WERI-Rb-1 (cell line): ENCODE measurements around the gene GP1BA.

Experiments used
- DNase-seq: peaks from one replicate; pipeline ENCODE4 v3.0.0-alpha.2; 2020
- H3K27ac ChIP-seq: fragments of 250-450 bp; sonication (Bioruptor Pico); 2 replicates; pipeline ENCODE4 v1.5.1; 2020; ENCODE audit warnings: mild to moderate bottlenecking, moderate library complexity
- H3K27me3 ChIP-seq: fragments of 250-450 bp; sonication (Bioruptor Pico); 2 replicates; pipeline ENCODE4 v1.5.1; 2021; ENCODE audit warnings: mild to moderate bottlenecking, low read depth, moderate library complexity; ENCODE audit not compliant: insufficient read depth, severe bottlenecking
- H3K36me3 ChIP-seq: fragments of 250-450 bp; sonication (Bioruptor Pico); 2 replicates; pipeline ENCODE4 v1.5.1; 2020; ENCODE audit warnings: mild to moderate bottlenecking, moderate library complexity
- H3K4me3 ChIP-seq: 2 replicates; pipeline ENCODE4 v1.5.1; 2011; ENCODE audit warnings: low read depth, mild to moderate bottlenecking, control low read depth, low read length
- H3K9me3 ChIP-seq: fragments of 250-450 bp; sonication (Bioruptor Pico); 2 replicates; pipeline ENCODE4 v1.5.1; 2021; ENCODE audit warnings: mild to moderate bottlenecking, moderate library complexity; ENCODE audit not compliant: severe bottlenecking
- CTCF ChIP-seq: IDR thresholded peaks from 2 replicates; pipeline ENCODE4 v1.5.1; 2011; ENCODE audit warnings: low read depth, mild to moderate bottlenecking, control low read depth, inconsistent platforms, low read length

The GP1BA gene

GRCh38 chr17:4892499-4893221 lies 39.4 kb upstream of the GP1BA start:
- no peak for TF ChIP-seq CTCF
- DNase-seq: no peak
- Histone ChIP-seq H3K27me3 (no peaks in the 10 kb centered on the region), H3K4me3 (no peak overlapping the region), H3K36me3 (peaks cover 90% of the 10 kb centered on the region), H3K9me3 (no peaks in the 10 kb centered on the region), H3K27ac (peak overlapping the region; percentile 20; the same call in 1 of the 2 replicates)

DNA sequence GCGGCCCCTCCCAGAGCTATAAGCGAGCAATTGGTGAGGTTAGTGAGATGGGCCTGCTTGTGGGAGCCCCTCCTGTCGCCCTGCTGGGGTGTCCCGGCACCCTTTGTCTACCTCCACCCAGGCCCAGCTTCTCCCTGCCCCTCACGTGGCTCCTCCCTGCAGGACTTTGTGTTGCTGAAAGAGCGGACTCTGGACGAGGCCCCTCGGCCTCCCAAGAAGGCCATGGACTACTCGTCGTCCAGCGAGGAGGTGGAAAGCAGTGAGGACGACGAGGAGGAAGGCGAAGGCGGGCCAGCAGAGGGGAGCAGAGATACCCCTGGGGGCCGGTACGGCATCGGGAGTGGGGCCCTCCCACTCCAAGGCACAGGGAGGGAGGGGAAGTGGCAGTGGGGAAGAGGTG lies 38.8 kb upstream of the GP1BA start:
- no peaks in the 10 kb centered on the region for H3K27me3 ChIP-seq
- H3K4me3 ChIP-seq: no peak overlapping the region
- peaks cover 87% of the 10 kb centered on the region for H3K36me3 ChIP-seq
- no peaks in the 10 kb centered on the region for H3K9me3 ChIP-seq
- peak overlapping the region; percentile 20; the same call in 1 of the 2 replicates for H3K27ac ChIP-seq
- DNase-seq: no peak
- no peak for TF ChIP-seq CTCF

- Histone ChIP-seq H3K4me3 (no peak overlapping the region), H3K9me3 (no peaks in the 10 kb centered on the region), H3K27me3 (no peaks in the 10 kb centered on the region), H3K36me3 (peaks cover 88% of the 10 kb centered on the region), H3K27ac (peak overlapping the region; percentile 20; the same call in 1 of the 2 replicates)
- no peak for TF ChIP-seq CTCF
- no peak for DNase-seq
Observed at GRCh38 chr17:4893721-4894560, 38.1 kb upstream of the GP1BA start.

GRCh38 chr17:4895121-4895520 lies 37.0 kb upstream of the GP1BA start:
- Histone ChIP-seq H3K27ac (peak overlapping the region; percentile 63), H3K36me3 (peaks cover 94% of the 10 kb centered on the region), H3K27me3 (no peaks in the 10 kb centered on the region), H3K4me3 (no peak overlapping the region), H3K9me3 (no peaks in the 10 kb centered on the region)
- no peak for DNase-seq
- no peak for TF ChIP-seq CTCF

- DNase-seq: peak; percentile 93
- peaks cover 94% of the 10 kb centered on the region for H3K36me3 ChIP-seq
Observed at GRCh38 chr17:4895657-4896331, 36.3 kb upstream of the GP1BA start.

More at GRCh38 chr17:4895657-4896331, 36.3 kb upstream of the GP1BA start:
- TF ChIP-seq CTCF: peak; percentile 85
- H3K4me3 ChIP-seq: no peak overlapping the region
- H3K27ac ChIP-seq: peak overlapping the region; percentile 63
- H3K27me3 ChIP-seq: no peaks in the 10 kb centered on the region
- no peaks in the 10 kb centered on the region for H3K9me3 ChIP-seq
